HEK293T (cell line): Measurements from ENCODE around the gene HS6ST2.

Source experiments
- ELF4 ChIP-seq: fragments of 450-650 bp; IDR thresholded peaks from 2 replicates; pipeline ENCODE4 v1.6.1; 2017; ENCODE audit warnings: antibody characterized with exemption
- FOXK2 ChIP-seq: fragments of 450-650 bp; IDR thresholded peaks from 2 replicates; pipeline ENCODE4 v1.6.1; 2016; ENCODE audit warnings: mild to moderate bottlenecking
- SP1 ChIP-seq: fragments of 450-650 bp; IDR thresholded peaks from 2 replicates; pipeline ENCODE4 v1.6.1; 2017
- TARDBP ChIP-seq: fragments of 450-650 bp; IDR thresholded peaks from 2 replicates; pipeline ENCODE4 v1.6.1; 2016
- ZNF384 ChIP-seq: fragments of 450-650 bp; IDR thresholded peaks from 2 replicates; pipeline ENCODE4 v1.6.1; 2016

DNA sequence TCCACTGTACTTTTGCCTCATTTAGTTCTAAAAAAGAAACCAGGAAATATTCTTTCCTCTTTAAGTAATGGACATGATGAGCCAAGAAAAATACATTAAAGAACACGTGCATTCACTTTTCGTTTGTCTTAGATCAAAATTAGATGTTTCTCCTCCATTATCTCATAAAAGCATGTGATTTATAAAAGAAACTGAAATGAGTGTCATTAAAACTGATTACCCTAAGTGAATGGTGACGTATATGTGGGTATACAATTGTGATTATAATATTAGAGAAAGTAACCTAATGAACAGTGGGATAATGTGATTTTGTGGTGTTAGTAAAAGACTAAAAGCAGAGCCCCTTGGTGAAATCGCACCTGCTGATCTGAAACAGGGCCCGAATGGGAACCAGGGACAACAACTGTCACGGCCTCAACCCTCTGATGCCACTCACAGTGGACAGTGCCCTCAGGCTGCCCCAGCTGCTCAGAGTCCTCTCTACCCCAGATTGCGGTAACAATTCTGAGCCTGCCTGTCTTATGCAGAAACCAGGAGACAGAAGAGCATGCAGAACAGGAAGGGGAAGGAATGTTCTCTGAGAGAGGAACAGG lies 25.7 kb upstream of the HS6ST2 start:
- no peak for TF ChIP-seq TARDBP
- no peak for TF ChIP-seq ZNF384
- no peak for TF ChIP-seq ELF4
- TF ChIP-seq FOXK2 = no peak
- no peak for TF ChIP-seq SP1
